ENCODE results near the gene UBAP2.

Gene UBAP2

GRCh38 chr9:33927694-33928093 is 121.0 kb downstream of the UBAP2 start:
- no peak overlapping the region for H3K4me3 ChIP-seq (ENCODE audit: low read depth, low read length)
- DNase-seq (ENCODE audit: low read depth) = no peak

GRCh38 chr9:33926746-33927485 is 121.8 kb downstream of the UBAP2 start:
- no peak overlapping the region for H3K4me3 ChIP-seq (ENCODE audit: low read depth, low read length)
- DNase-seq (ENCODE audit: low read depth) = no peak

- no peak overlapping the region for H3K4me3 ChIP-seq (ENCODE audit: low read depth, low read length)
- DNase-seq (ENCODE audit: low read depth) = no peak
Measured at GRCh38 chr9:33924978-33925797, 123.5 kb downstream of the UBAP2 start.

GRCh38 chr9:33923998-33924701 is 124.5 kb downstream of the UBAP2 start:
- DNase-seq (ENCODE audit: low read depth) = no peak
- H3K4me3 ChIP-seq (ENCODE audit: low read depth, low read length) = no peak overlapping the region

- no peak overlapping the region for H3K4me3 ChIP-seq (ENCODE audit: low read depth, low read length)
- no peak for DNase-seq (ENCODE audit: low read depth)
Measured at GRCh38 chr9:33923079-33923478, 125.6 kb downstream of the UBAP2 start.

GRCh38 chr9:33921967-33922895 is 126.5 kb downstream of the UBAP2 start:
- no peak for DNase-seq (ENCODE audit: low read depth)
- H3K4me3 ChIP-seq (ENCODE audit: low read depth, low read length) = no peak overlapping the region

- H3K4me3 ChIP-seq (ENCODE audit: low read depth, low read length) = no peak overlapping the region
- DNase-seq (ENCODE audit: low read depth) = no peak
Measured at GRCh38 chr9:33919276-33919897, 129.3 kb downstream of the UBAP2 start.

- H3K4me3 ChIP-seq (ENCODE audit: low read depth, low read length) = no peak overlapping the region
- no peak for DNase-seq (ENCODE audit: low read depth)
Measured at GRCh38 chr9:33917036-33917435, 131.7 kb downstream of the UBAP2 start.

GRCh38 chr9:33914887-33915628 is 133.6 kb downstream of the UBAP2 start:
- no peak for DNase-seq (ENCODE audit: low read depth)
- no peak overlapping the region for H3K4me3 ChIP-seq (ENCODE audit: low read depth, low read length)

- H3K4me3 ChIP-seq (ENCODE audit: low read depth, low read length) = no peak overlapping the region
- DNase-seq (ENCODE audit: low read depth) = no peak
Measured at GRCh38 chr9:33913541-33913940, 135.1 kb downstream of the UBAP2 start.

GRCh38 chr9:33908749-33909148 is 139.9 kb downstream of the UBAP2 start:
- no peak for DNase-seq (ENCODE audit: low read depth)
- H3K4me3 ChIP-seq (ENCODE audit: low read depth, low read length) = no peak overlapping the region

GRCh38 chr9:33908114-33908513 is 140.6 kb downstream of the UBAP2 start:
- no peak for DNase-seq (ENCODE audit: low read depth)

GRCh38 chr9:33907347-33907746 is 141.3 kb downstream of the UBAP2 start:
- no peak overlapping the region for H3K4me3 ChIP-seq (ENCODE audit: low read depth, low read length)
- DNase-seq (ENCODE audit: low read depth) = no peak

More at GRCh38 chr9:33908114-33908513, 140.6 kb downstream of the UBAP2 start:
- H3K4me3 ChIP-seq (ENCODE audit: low read depth, low read length) = no peak overlapping the region

- no peak for DNase-seq (ENCODE audit: low read depth)
- H3K4me3 ChIP-seq (ENCODE audit: low read depth, low read length) = no peak overlapping the region
Measured at GRCh38 chr9:33906769-33907168, 141.9 kb downstream of the UBAP2 start.

GRCh38 chr9:33905137-33905536 is 143.6 kb downstream of the UBAP2 start:
- H3K4me3 ChIP-seq (ENCODE audit: low read depth, low read length) = no peak overlapping the region
- no peak for DNase-seq (ENCODE audit: low read depth)

- no peak for DNase-seq (ENCODE audit: low read depth)
Measured at GRCh38 chr9:33903157-33903780, 145.4 kb downstream of the UBAP2 start.

GRCh38 chr9:33894316-33894715 is 154.4 kb downstream of the UBAP2 start:
- no peak overlapping the region for H3K4me3 ChIP-seq (ENCODE audit: low read depth, low read length)

More at GRCh38 chr9:33903157-33903780, 145.4 kb downstream of the UBAP2 start:
- no peak overlapping the region for H3K4me3 ChIP-seq (ENCODE audit: low read depth, low read length)

GRCh38 chr9:33893861-33894260 is 154.8 kb downstream of the UBAP2 start:
- no peak overlapping the region for H3K4me3 ChIP-seq (ENCODE audit: low read depth, low read length)
- no peak for DNase-seq (ENCODE audit: low read depth)

More at GRCh38 chr9:33894316-33894715, 154.4 kb downstream of the UBAP2 start:
- DNase-seq (ENCODE audit: low read depth) = no peak

Data from skeletal muscle cell (primary cell).